SK-N-SH treated with all-trans-retinoic acid at 6 μM for 48 hours (cell line): ENCODE data around the gene MCTP2.

Experiments used
- ATAC-seq: fragments of 200-7000 bp; cut with Tn5 transposase; 3 replicates; pipeline ENCODE4 v1.9.1; 2020; ENCODE audit warnings: mild to moderate bottlenecking, moderate library complexity
- ARNTL ChIP-seq: fragments of 450-650 bp; formaldehyde crosslinking; IDR thresholded peaks from 2 replicates; pipeline ENCODE4 v1.5.0; 2020; ENCODE audit warnings: low read depth, mild to moderate bottlenecking, moderate library complexity, borderline replicate concordance
- BACH2 ChIP-seq: fragments of 250-450 bp; sonication (Bioruptor Pico); IDR thresholded peaks from 2 replicates; pipeline ENCODE4 v1.9.0; 2021; ENCODE audit warnings: mild to moderate bottlenecking, borderline replicate concordance
- CSDC2 ChIP-seq: fragments of 250-450 bp; sonication (Bioruptor Pico); IDR thresholded peaks from 2 replicates; pipeline ENCODE4 v1.5.0; 2020; ENCODE audit warnings: mild to moderate bottlenecking, moderate library complexity
- ESRRG ChIP-seq: fragments of 250-450 bp; sonication (Bioruptor Pico); IDR thresholded peaks from 2 replicates; pipeline ENCODE4 v1.6.1; 2021; ENCODE audit warnings: mild to moderate bottlenecking
- GLIS3 ChIP-seq: fragments of 250-450 bp; sonication (Bioruptor Pico); IDR thresholded peaks from 2 replicates; pipeline ENCODE4 v1.5.0; 2020; ENCODE audit warnings: mild to moderate bottlenecking, moderate library complexity
- ISL1 ChIP-seq: fragments of 250-450 bp; sonication (Bioruptor Pico); IDR thresholded peaks from 2 replicates; pipeline ENCODE4 v2.1.2; 2022; ENCODE audit warnings: mild to moderate bottlenecking, moderate library complexity
- OSR1 ChIP-seq: fragments of 250-450 bp; sonication (Bioruptor Pico); IDR thresholded peaks from 2 replicates; pipeline ENCODE4 v1.8.0; 2022; ENCODE audit warnings: moderate library complexity, mild to moderate bottlenecking, inconsistent platforms
- PPARA ChIP-seq: fragments of 250-450 bp; sonication (Bioruptor Pico); IDR thresholded peaks from 2 replicates; pipeline ENCODE4 v1.5.0; 2020; ENCODE audit warnings: mild to moderate bottlenecking, borderline replicate concordance
- SNAI2 ChIP-seq: fragments of 250-450 bp; sonication (Bioruptor Pico); IDR thresholded peaks from 2 replicates; pipeline ENCODE4 v1.5.0; 2020; ENCODE audit warnings: mild to moderate bottlenecking, moderate library complexity
- TCF4 ChIP-seq: fragments of 250-450 bp; sonication (Bioruptor Pico); IDR thresholded peaks from 2 replicates; pipeline ENCODE4 v1.8.0; 2021; ENCODE audit warnings: mild to moderate bottlenecking, moderate library complexity, borderline replicate concordance
- TOX ChIP-seq: fragments of 250-450 bp; sonication (Bioruptor Pico); IDR thresholded peaks from 2 replicates; pipeline ENCODE4 v1.8.0; 2021; ENCODE audit warnings: mild to moderate bottlenecking, moderate library complexity, borderline replicate concordance
- ZC3H10 ChIP-seq: fragments of 250-450 bp; sonication (Bioruptor Pico); IDR thresholded peaks from 2 replicates; pipeline ENCODE4 v1.5.1; 2021; ENCODE audit warnings: mild to moderate bottlenecking, moderate library complexity
- ZFP3 ChIP-seq: fragments of 250-450 bp; sonication (Bioruptor Pico); IDR thresholded peaks from 2 replicates; pipeline ENCODE4 v1.5.0; 2020; ENCODE audit warnings: mild to moderate bottlenecking, moderate library complexity
- ZFP30 ChIP-seq: fragments of 450-650 bp; formaldehyde crosslinking; IDR thresholded peaks from 2 replicates; pipeline ENCODE4 v1.5.0; 2022; ENCODE audit warnings: mild to moderate bottlenecking, moderate library complexity
- ZNF565 ChIP-seq: fragments of 450-650 bp; formaldehyde crosslinking; conservative IDR thresholded peaks from 2 replicates; pipeline ENCODE4 v1.5.0; 2020; ENCODE audit warnings: low read depth, mild to moderate bottlenecking, moderate library complexity
- ZNF70 ChIP-seq: fragments of 450-650 bp; formaldehyde crosslinking; IDR thresholded peaks from 2 replicates; pipeline ENCODE4 v1.5.0; 2020; ENCODE audit warnings: mild to moderate bottlenecking, moderate library complexity
- TF ChIP-seq, protein P1 (sequence below): fragments of 250-450 bp; sonication (Bioruptor Pico); IDR thresholded peaks from 2 replicates; pipeline ENCODE4 v1.5.0; 2020; ENCODE audit warnings: mild to moderate bottlenecking, moderate library complexity
- TF ChIP-seq, protein P2 (sequence below): fragments of 250-450 bp; sonication (Bioruptor Pico); IDR thresholded peaks from 2 replicates; pipeline ENCODE4 v1.5.1; 2020; ENCODE audit warnings: low read depth, mild to moderate bottlenecking, moderate library complexity
- TF ChIP-seq, protein P3 (sequence below): fragments of 250-450 bp; sonication (Bioruptor Pico); IDR thresholded peaks from 2 replicates; pipeline ENCODE4 v1.8.0; 2021; ENCODE audit warnings: low read depth, mild to moderate bottlenecking, moderate library complexity, borderline replicate concordance
- TF ChIP-seq, protein P4 (sequence below): fragments of 250-450 bp; sonication (Bioruptor Pico); IDR thresholded peaks from 2 replicates; pipeline ENCODE4 v1.8.0; 2020; ENCODE audit warnings: mild to moderate bottlenecking, moderate library complexity, borderline replicate concordance

Gene MCTP2

DNA sequence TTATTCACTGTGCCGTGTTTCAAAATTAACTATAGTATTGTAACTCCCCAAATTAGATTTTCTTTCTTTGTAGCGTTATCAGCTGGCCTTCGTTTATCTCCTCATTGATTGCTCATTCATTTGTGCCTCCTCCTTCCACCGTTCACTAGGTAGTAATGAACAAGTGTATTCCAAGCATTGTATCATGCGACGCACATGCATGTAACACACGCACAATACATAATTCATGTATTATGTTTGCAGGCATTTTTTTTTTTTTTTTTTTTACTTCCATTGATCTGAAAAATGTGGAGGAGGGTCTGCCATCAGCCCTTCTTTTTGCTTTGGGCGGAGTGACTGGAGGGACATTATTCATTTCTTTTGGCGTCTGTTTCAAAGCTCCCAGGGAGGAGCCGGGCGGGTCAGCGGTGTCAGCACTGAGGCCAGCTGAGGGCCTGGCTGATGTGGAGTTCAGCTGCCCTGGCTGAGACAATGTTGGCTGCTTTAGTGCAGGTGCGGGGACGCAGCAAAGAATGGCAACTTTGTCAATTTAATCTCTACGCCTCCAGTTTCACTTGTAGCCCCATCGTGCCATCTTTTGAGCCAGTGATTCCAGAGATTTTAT lies 107.0 kb downstream of the MCTP2 start:
- no peak for TF ChIP-seq GLIS3
- TF ChIP-seq CSDC2 (CRISPR knock-in tag): no peak
- TF ChIP-seq ESRRG (CRISPR knock-in tag): no peak
- no peak for TF ChIP-seq ARNTL (CRISPR knock-in tag)
- TF ChIP-seq, protein P1, sequence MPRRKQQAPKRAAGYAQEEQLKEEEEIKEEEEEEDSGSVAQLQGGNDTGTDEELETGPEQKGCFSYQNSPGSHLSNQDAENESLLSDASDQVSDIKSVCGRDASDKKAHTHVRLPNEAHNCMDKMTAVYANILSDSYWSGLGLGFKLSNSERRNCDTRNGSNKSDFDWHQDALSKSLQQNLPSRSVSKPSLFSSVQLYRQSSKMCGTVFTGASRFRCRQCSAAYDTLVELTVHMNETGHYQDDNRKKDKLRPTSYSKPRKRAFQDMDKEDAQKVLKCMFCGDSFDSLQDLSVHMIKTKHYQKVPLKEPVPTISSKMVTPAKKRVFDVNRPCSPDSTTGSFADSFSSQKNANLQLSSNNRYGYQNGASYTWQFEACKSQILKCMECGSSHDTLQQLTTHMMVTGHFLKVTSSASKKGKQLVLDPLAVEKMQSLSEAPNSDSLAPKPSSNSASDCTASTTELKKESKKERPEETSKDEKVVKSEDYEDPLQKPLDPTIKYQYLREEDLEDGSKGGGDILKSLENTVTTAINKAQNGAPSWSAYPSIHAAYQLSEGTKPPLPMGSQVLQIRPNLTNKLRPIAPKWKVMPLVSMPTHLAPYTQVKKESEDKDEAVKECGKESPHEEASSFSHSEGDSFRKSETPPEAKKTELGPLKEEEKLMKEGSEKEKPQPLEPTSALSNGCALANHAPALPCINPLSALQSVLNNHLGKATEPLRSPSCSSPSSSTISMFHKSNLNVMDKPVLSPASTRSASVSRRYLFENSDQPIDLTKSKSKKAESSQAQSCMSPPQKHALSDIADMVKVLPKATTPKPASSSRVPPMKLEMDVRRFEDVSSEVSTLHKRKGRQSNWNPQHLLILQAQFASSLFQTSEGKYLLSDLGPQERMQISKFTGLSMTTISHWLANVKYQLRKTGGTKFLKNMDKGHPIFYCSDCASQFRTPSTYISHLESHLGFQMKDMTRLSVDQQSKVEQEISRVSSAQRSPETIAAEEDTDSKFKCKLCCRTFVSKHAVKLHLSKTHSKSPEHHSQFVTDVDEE: no peak
- no peak for TF ChIP-seq BACH2
- TF ChIP-seq PPARA (CRISPR knock-in tag): no peak
- TF ChIP-seq ZC3H10 (CRISPR knock-in tag): no peak
- no peak for TF ChIP-seq TOX
- TF ChIP-seq OSR1: no peak
- TF ChIP-seq ZFP30: no peak
- TF ChIP-seq SNAI2 (CRISPR knock-in tag): no peak
- TF ChIP-seq ZNF565 (CRISPR knock-in tag): no peak
- TF ChIP-seq, all 23 proteins: peak for 0

DNA sequence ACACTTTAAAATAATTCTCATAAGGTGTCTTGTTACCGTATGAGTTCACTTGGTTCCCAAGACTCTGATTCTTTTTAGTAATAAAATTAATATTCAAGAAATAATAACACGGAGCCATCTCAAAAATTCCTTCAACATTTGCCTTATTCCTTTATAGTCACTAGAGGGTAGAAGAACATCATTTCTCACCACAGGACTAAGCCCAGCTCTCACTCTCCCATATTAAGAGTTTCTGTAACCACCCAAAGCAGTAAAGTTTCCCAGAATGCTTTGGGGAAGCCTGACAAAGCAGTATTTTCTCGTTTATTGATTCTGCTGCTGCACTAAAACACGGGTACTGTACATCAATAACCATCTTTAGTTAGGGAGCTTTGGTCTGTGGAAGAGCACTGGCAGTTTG lies 114.9 kb downstream of the MCTP2 start:
- no peak for TF ChIP-seq OSR1
- no peak for TF ChIP-seq ZNF70 (CRISPR knock-in tag)
- TF ChIP-seq PPARA (CRISPR knock-in tag): no peak
- TF ChIP-seq TCF4 (CRISPR knock-in tag): no peak
- TF ChIP-seq, protein P2, sequence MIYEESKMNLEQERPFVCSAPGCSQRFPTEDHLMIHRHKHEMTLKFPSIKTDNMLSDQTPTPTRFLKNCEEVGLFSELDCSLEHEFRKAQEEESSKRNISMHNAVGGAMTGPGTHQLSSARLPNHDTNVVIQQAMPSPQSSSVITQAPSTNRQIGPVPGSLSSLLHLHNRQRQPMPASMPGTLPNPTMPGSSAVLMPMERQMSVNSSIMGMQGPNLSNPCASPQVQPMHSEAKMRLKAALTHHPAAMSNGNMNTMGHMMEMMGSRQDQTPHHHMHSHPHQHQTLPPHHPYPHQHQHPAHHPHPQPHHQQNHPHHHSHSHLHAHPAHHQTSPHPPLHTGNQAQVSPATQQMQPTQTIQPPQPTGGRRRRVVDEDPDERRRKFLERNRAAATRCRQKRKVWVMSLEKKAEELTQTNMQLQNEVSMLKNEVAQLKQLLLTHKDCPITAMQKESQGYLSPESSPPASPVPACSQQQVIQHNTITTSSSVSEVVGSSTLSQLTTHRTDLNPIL: no peak
- no peak for TF ChIP-seq ZNF565 (CRISPR knock-in tag)
- TF ChIP-seq, protein P3, sequence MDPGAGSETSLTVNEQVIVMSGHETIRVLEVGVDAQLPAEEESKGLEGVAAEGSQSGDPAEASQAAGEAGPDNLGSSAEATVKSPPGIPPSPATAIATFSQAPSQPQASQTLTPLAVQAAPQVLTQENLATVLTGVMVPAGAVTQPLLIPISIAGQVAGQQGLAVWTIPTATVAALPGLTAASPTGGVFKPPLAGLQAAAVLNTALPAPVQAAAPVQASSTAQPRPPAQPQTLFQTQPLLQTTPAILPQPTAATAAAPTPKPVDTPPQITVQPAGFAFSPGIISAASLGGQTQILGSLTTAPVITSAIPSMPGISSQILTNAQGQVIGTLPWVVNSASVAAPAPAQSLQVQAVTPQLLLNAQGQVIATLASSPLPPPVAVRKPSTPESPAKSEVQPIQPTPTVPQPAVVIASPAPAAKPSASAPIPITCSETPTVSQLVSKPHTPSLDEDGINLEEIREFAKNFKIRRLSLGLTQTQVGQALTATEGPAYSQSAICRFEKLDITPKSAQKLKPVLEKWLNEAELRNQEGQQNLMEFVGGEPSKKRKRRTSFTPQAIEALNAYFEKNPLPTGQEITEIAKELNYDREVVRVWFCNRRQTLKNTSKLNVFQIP: no peak
- TF ChIP-seq ESRRG (CRISPR knock-in tag): no peak
- TF ChIP-seq GLIS3: no peak
- no peak for TF ChIP-seq TOX
- no peak for TF ChIP-seq ARNTL (CRISPR knock-in tag)
- TF ChIP-seq ISL1 (CRISPR knock-in tag): no peak
- TF ChIP-seq ZC3H10 (CRISPR knock-in tag): no peak
- no peak for TF ChIP-seq CSDC2 (CRISPR knock-in tag)
- TF ChIP-seq ZFP3 (CRISPR knock-in tag): no peak
- TF ChIP-seq, protein P4, sequence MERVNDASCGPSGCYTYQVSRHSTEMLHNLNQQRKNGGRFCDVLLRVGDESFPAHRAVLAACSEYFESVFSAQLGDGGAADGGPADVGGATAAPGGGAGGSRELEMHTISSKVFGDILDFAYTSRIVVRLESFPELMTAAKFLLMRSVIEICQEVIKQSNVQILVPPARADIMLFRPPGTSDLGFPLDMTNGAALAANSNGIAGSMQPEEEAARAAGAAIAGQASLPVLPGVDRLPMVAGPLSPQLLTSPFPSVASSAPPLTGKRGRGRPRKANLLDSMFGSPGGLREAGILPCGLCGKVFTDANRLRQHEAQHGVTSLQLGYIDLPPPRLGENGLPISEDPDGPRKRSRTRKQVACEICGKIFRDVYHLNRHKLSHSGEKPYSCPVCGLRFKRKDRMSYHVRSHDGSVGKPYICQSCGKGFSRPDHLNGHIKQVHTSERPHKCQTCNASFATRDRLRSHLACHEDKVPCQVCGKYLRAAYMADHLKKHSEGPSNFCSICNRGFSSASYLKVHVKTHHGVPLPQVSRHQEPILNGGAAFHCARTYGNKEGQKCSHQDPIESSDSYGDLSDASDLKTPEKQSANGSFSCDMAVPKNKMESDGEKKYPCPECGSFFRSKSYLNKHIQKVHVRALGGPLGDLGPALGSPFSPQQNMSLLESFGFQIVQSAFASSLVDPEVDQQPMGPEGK (CRISPR knock-in tag): no peak
- no peak for ATAC-seq

More for the DNA sequence above, 107.0 kb downstream of the MCTP2 start:
- no peak for ATAC-seq

DNA sequence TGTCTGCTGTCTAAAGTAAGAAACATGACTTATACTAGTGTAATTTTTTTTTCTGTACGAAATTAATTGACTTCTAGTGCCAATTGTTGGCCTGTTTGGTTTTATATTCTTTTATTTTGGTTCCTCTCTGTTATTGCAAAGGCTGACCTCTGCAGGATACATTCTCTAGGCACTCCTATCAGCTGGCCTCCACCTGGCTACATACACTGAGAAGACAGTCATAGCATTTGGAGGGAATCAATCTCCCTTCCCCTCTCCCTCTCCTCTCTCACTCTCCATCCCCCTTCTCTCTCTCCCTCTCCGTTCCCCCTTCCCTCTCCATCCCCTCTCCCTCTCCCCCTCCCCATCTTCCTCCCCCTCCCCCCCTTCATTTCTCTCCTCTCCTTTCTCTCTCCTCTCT lies 116.7 kb downstream of the MCTP2 start:
- TF ChIP-seq, protein P2: no peak
- TF ChIP-seq PPARA (CRISPR knock-in tag) (no peak), BACH2 (no peak), ZC3H10 (CRISPR knock-in tag) (no peak)
- ATAC-seq: no peak
